K562 (cell line): ENCODE data around the gene ATRNL1. TPM values are rescaled to one million over a fixed set of nuclear protein-coding genes. Genes with fewer than 3 reads are reported as not detected.

ENCODE experiments used
- ATAC-seq: fragments of 200-7000 bp; cut with Tn5 transposase; 3 replicates; pipeline ENCODE4 v1.9.1; 2020; ENCODE audit warnings: moderate library complexity
- BruUV-seq: library from RNA; stranded (reverse); fragments of 400-500 nt; replicated peaks from 2 replicates; lab custom pipeline; 2021; lab: Mats Ljungman, UMichigan
- CTCF ChIA-PET: fragments of 300-600 bp; formaldehyde crosslinking; extraction: SDS; loops from one replicate; lab custom pipeline; 2021; ENCODE audit warnings: low intra/inter-chr PET ratio; lab: Yijun Ruan, JAX
- POLR2A ChIA-PET: fragments of 300-600, 350-650 bp; sonication (Branson Sonifier 250); formaldehyde crosslinking; extraction: SDS; loops from one replicate; lab custom pipeline; 2021; ENCODE audit warnings: antibody characterized with exemption, inconsistent platforms; lab: Yijun Ruan, JAX
- DNase-seq, 4 experiments: peaks; one replicate each; pipeline versions ENCODE4 v3.0.0 to v3.0.0-alpha.2; 2011 to 2018; ENCODE audit warnings: low spot score in 3 of 4, mixed read lengths in 3 of 4; ENCODE audit errors: extremely low read depth in 1 of 4
- FAIRE-seq: peaks from 2 replicates; lab custom pipeline; 2011; peaks lifted over from hg19 to GRCh38; lab: Jason Lieb, UNC
- H2AFZ ChIP-seq: 2 replicates; pipeline ENCODE4 v1.6.0; 2011; ENCODE audit warnings: low read depth, low read length, control low read depth, inconsistent platforms
- H3K27ac ChIP-seq: fragments of 200-600 bp; 3 replicates; pipeline ENCODE4 v1.8.0; 2011; ENCODE audit warnings: low read depth, mild to moderate bottlenecking, control low read depth, inconsistent platforms, low read length, moderate library complexity, mixed read lengths; ENCODE audit errors: extremely low read depth
- H3K27me3 ChIP-seq, 2 experiments: fragments of 300-600 bp in 1 of 2; 2 replicates in 1 of 2; 3 replicates in 1 of 2; pipeline versions ENCODE4 v1.6.0 to v1.8.0; 2011; ENCODE audit warnings: inconsistent platforms in 2 of 2, low read length in 2 of 2, mild to moderate bottlenecking in 1 of 2, mixed read lengths in 1 of 2, moderate library complexity in 1 of 2; ENCODE audit not compliant: control insufficient read depth in 2 of 2, insufficient read depth in 2 of 2
- H3K36me3 ChIP-seq: fragments of 300-600 bp; 3 replicates; pipeline ENCODE4 v1.8.0; 2011; ENCODE audit warnings: mild to moderate bottlenecking, low read length, inconsistent platforms; ENCODE audit not compliant: control insufficient read depth, insufficient read depth
- H3K4me1 ChIP-seq, 2 experiments: fragments of 200-600 bp in 1 of 2; replicated peaks in 1 of 2; 2 replicates in 1 of 2; 3 replicates in 1 of 2; pipeline versions ENCODE4 v1.5.1 to v1.8.0; 2011; ENCODE audit warnings: inconsistent platforms in 2 of 2, low read length in 2 of 2, mild to moderate bottlenecking in 1 of 2, mixed read lengths in 1 of 2, moderate library complexity in 1 of 2; ENCODE audit not compliant: control insufficient read depth in 2 of 2, insufficient read depth in 2 of 2
- H3K4me2 ChIP-seq: 2 replicates; pipeline ENCODE4 v1.6.1; 2011; ENCODE audit warnings: low read length, control low read depth, inconsistent platforms, mixed read lengths; ENCODE audit not compliant: insufficient read depth
- H3K4me3 ChIP-seq: fragments of 200-600 bp; sonication (generic), shearing (Covaris generic); 2 replicates; pipeline ENCODE4 v1.5.1; 2016; ENCODE audit warnings: control low read depth, inconsistent platforms
- H3K79me2 ChIP-seq: fragments of 200-600 bp; 3 replicates; pipeline ENCODE4 v1.8.0; 2011; ENCODE audit warnings: low read length, inconsistent platforms; ENCODE audit not compliant: control insufficient read depth, insufficient read depth
- H3K9ac ChIP-seq, 2 experiments: 2 replicates each; pipeline versions ENCODE4 v1.6.0 to v1.6.1; 2011; ENCODE audit warnings: low read depth in 2 of 2, low read length in 2 of 2, control low read depth in 1 of 2, inconsistent platforms in 1 of 2, mild to moderate bottlenecking in 1 of 2, mixed read lengths in 1 of 2; ENCODE audit not compliant: insufficient read depth in 1 of 2
- H3K9me1 ChIP-seq: one replicate; pipeline ENCODE4 v1.6.0; 2011; ENCODE audit warnings: inconsistent platforms, mild to moderate bottlenecking, low read length, moderate library complexity; ENCODE audit not compliant: control insufficient read depth, insufficient read depth
- H3K9me3 ChIP-seq: replicated peaks from 2 replicates; pipeline ENCODE4 v1.5.1; 2011; ENCODE audit warnings: low read depth, low read length, inconsistent platforms; ENCODE audit not compliant: control insufficient read depth, insufficient read depth
- H4K20me1 ChIP-seq: replicated peaks from 2 replicates; pipeline ENCODE4 v1.6.1; 2011; ENCODE audit warnings: low read length, inconsistent platforms, mixed read lengths; ENCODE audit not compliant: control insufficient read depth, insufficient read depth
- CBX2 ChIP-seq: fragments of 200-600 bp; sonication (generic); IDR thresholded peaks from one replicate; pipeline ENCODE4 v1.6.1; 2012; ENCODE audit warnings: mild to moderate bottlenecking, low read length, inconsistent platforms; ENCODE audit not compliant: insufficient read depth, poor library complexity, severe bottlenecking
- ETV1 ChIP-seq: fragments of 450-650 bp; conservative IDR thresholded peaks from 2 replicates; pipeline ENCODE4 v1.6.1; 2016; ENCODE audit warnings: missing genetic modification characterization, control low read depth, low read depth, missing compliant biosample characterization
- EWSR1 ChIP-seq: fragments of 450-650 bp; IDR thresholded peaks from 2 replicates; pipeline ENCODE4 v1.6.1; 2018; ENCODE audit warnings: borderline replicate concordance, mild to moderate bottlenecking, low read depth, moderate library complexity; ENCODE audit not compliant: partially characterized antibody
- MECOM ChIP-seq: fragments of 250-450 bp; sonication (Bioruptor Pico); IDR thresholded peaks from 2 replicates; pipeline ENCODE4 v1.8.0; 2022; ENCODE audit warnings: inconsistent platforms
- MEIS2 ChIP-seq: fragments of 450-650 bp; IDR thresholded peaks from 2 replicates; pipeline ENCODE4 v1.6.1; 2014; ENCODE audit warnings: mild to moderate bottlenecking; ENCODE audit not compliant: partially characterized antibody
- RBM14 ChIP-seq: fragments of 200-400 bp; formaldehyde crosslinking; IDR thresholded peaks from 2 replicates; pipeline ENCODE4 v1.6.1; 2018; ENCODE audit warnings: low read depth, mild to moderate bottlenecking, low read length, moderate library complexity, borderline replicate concordance; ENCODE audit not compliant: insufficient read depth
- SPI1 ChIP-seq: IDR thresholded peaks from 2 replicates; pipeline ENCODE4 v1.6.1; 2011; ENCODE audit warnings: low read depth, low read length, control low read depth, borderline replicate concordance
- SRSF7 ChIP-seq: fragments of 200-400 bp; formaldehyde crosslinking; optimal IDR thresholded peaks from 2 replicates; pipeline ENCODE3; 2017; ENCODE audit warnings: mild to moderate bottlenecking, low read depth, low read length
- ZBTB7A ChIP-seq: IDR thresholded peaks from 2 replicates; pipeline ENCODE4 v1.6.1; 2011; ENCODE audit warnings: low read depth, mild to moderate bottlenecking, low read length, moderate library complexity, borderline replicate concordance; ENCODE audit not compliant: control insufficient read depth
- ZNF184 ChIP-seq: sonication (generic); formaldehyde crosslinking; IDR thresholded peaks from 2 replicates; pipeline ENCODE4 v1.5.0; 2020; ENCODE audit warnings: missing genetic modification reagents
- WGBS: fragments of 100-300 bp; shearing (Covaris generic); methylation state at CpG from one replicate; pipeline ENCODE4 v1.1.6; 2016; ENCODE audit warnings: low coverage, mixed read lengths; ENCODE audit not compliant: insufficient coverage; ENCODE audit errors: missing lambda C conversion rate; 5-methylcytosine and 5-hydroxymethylcytosine counted together
- in situ Hi-C: fragments of 300-500 bp; cut with MboI; formaldehyde crosslinking; loops from 4 replicates; pipeline ENCODE4 v1.15.0; 2018; ENCODE audit warnings: inconsistent platforms, mixed read lengths
- intact Hi-C: fragments of 100-400 bp; cut with micrococcal nuclease; formaldehyde crosslinking; loops from 2 replicates; pipeline ENCODE4 v1.14.2; 2022
- polyA plus RNA-seq, 8 experiments: library from polyadenylated mRNA; depleted of rRNA in 4 of 8; stranded (reverse) in 5 of 8; unstranded in 3 of 8; fragments of >200 nt; fragmentation: Nextera tagmentation in 2 of 8; fragmentation: Illumina TruSeq in 1 of 8; extraction: Ambion mirVana in 2 of 8; extraction: Trizol in 1 of 8; gene quantifications; 2 replicates each; pipeline versions ENCODE4 v1.2.1 to v1.2.3, GENCODE V29; 2011 to 2014; ENCODE audit warnings: inconsistent platforms in 1 of 8, missing spikeins in 1 of 8
- total RNA-seq, 7 experiments: library from RNA; depleted of rRNA in 6 of 7; stranded (reverse); fragments of >200 nt in 6 of 7; fragmentation: Illumina TruSeq in 2 of 7; extraction: Trizol in 2 of 7; gene quantifications; 2 replicates each; pipeline versions ENCODE4 v1.2.1 to v1.2.3, GENCODE V29; 2011 to 2021; ENCODE audit warnings: low replicate concordance in 1 of 7

The ATRNL1 gene
- total and polyA plus RNA-seq, 9 of the 15 experiments (the other 6 are each of a cell fraction or from before 2014, with no cell fraction given), result 0.18 TPM; not detected in 8

GRCh38 chr10:115941361-115941771, 848.2 kb downstream of the ATRNL1 start:
- TF ChIP-seq CBX2, result no peak
- TF ChIP-seq MECOM (CRISPR knock-in tag), result no peak
- no peak for TF ChIP-seq SPI1
- TF ChIP-seq SRSF7, result no peak
- no peak for TF ChIP-seq MEIS2
- no peak for TF ChIP-seq EWSR1
- TF ChIP-seq ZNF184 (CRISPR knock-in tag), result no peak
- no peak for TF ChIP-seq ZBTB7A
- TF ChIP-seq ETV1, result no peak
- no peak for TF ChIP-seq RBM14
- Histone ChIP-seq H3K27ac (no peak overlapping the region), H3K36me3 (no peaks in the 10 kb centered on the region), H3K9me3 (no peaks in the 10 kb centered on the region; the same call in 1 of the 2 replicates), H3K9me1 (no peaks in the 10 kb centered on the region), H3K4me1 (no peaks in the 10 kb centered on the region), H3K9ac (no peak overlapping the region), H3K4me3 (no peak overlapping the region), H3K27me3 (no peaks in the 10 kb centered on the region), H3K79me2 (no peaks in the 10 kb centered on the region), H3K4me2 (no peak overlapping the region), H4K20me1 (no peaks in the 10 kb centered on the region), H2AFZ (no peak overlapping the region)
- ChIA-PET CTCF (no interaction called here), POLR2A (no interaction called here)
- in situ Hi-C loops (no loop called here), intact Hi-C loops (no loop called here)
- 0% methylated on average over 3 of the region's 3 CpGs for WGBS
- no TSS peak for BruUV-seq
- FAIRE-seq (no peak), DNase-seq (no peak), ATAC-seq (no peak)
